GM21515 (cell line): ENCODE measurements around the gene ITPKB.

Experiments
- ATAC-seq: cut with Tn5 transposase; IDR thresholded peaks from one replicate; pipeline ENCODE4 v1.9.1; 2021; ENCODE audit not compliant: unreplicated experiment

Gene ITPKB

GRCh38 chr1:226708342-226708780 lies 30.7 kb downstream of the ITPKB start:
- no peak for ATAC-seq

GRCh38 chr1:226706684-226707083 lies 32.4 kb downstream of the ITPKB start:
- ATAC-seq = no peak

- no peak for ATAC-seq
These were observed 34.7 kb downstream of the ITPKB start for GRCh38 chr1:226704169-226704937.

GRCh38 chr1:226702957-226703831 lies 35.9 kb downstream of the ITPKB start:
- ATAC-seq = peak; percentile 80

- ATAC-seq = no peak
These were observed 36.6 kb downstream of the ITPKB start for GRCh38 chr1:226702318-226702956.

GRCh38 chr1:226700861-226701260 lies 38.2 kb downstream of the ITPKB start:
- no peak for ATAC-seq

GRCh38 chr1:226699166-226699565 lies 39.9 kb downstream of the ITPKB start:
- ATAC-seq = no peak

- no peak for ATAC-seq
These were observed 40.4 kb downstream of the ITPKB start for GRCh38 chr1:226698659-226699058.

- peak; percentile 2 for ATAC-seq
These were observed 41.0 kb downstream of the ITPKB start for GRCh38 chr1:226697929-226698544.

- peak; percentile 61 for ATAC-seq
These were observed 41.7 kb downstream of the ITPKB start for GRCh38 chr1:226697151-226697928.

GRCh38 chr1:226696547-226696946 lies 42.5 kb downstream of the ITPKB start:
- no peak for ATAC-seq

- ATAC-seq = no peak
These were observed 43.7 kb downstream of the ITPKB start for GRCh38 chr1:226695335-226695900.

- no peak for ATAC-seq
These were observed 46.3 kb downstream of the ITPKB start for GRCh38 chr1:226692823-226693222.

GRCh38 chr1:226692051-226692792 lies 46.9 kb downstream of the ITPKB start:
- no peak for ATAC-seq

GRCh38 chr1:226691247-226691646 lies 47.8 kb downstream of the ITPKB start:
- no peak for ATAC-seq

GRCh38 chr1:226690460-226690982 lies 48.6 kb downstream of the ITPKB start:
- no peak for ATAC-seq

GRCh38 chr1:226688808-226689207 lies 50.3 kb downstream of the ITPKB start:
- ATAC-seq = no peak

GRCh38 chr1:226688056-226688748 lies 50.9 kb downstream of the ITPKB start:
- ATAC-seq = no peak
